ENCODE data around the gene USP30. TPM values are rescaled to one million over a fixed set of nuclear protein-coding genes. Genes with fewer than 3 reads are reported as not detected.
A peak's percentile ranks its signal among the peaks of the same experiment; 100 is the strongest.

USP30 gene
- total and polyA plus RNA-seq, 9 of the 15 experiments (the other 6 are each of a cell fraction or from before 2014, with no cell fraction given) = 1.4 to 15.2 (median 7.0) TPM

DNA sequence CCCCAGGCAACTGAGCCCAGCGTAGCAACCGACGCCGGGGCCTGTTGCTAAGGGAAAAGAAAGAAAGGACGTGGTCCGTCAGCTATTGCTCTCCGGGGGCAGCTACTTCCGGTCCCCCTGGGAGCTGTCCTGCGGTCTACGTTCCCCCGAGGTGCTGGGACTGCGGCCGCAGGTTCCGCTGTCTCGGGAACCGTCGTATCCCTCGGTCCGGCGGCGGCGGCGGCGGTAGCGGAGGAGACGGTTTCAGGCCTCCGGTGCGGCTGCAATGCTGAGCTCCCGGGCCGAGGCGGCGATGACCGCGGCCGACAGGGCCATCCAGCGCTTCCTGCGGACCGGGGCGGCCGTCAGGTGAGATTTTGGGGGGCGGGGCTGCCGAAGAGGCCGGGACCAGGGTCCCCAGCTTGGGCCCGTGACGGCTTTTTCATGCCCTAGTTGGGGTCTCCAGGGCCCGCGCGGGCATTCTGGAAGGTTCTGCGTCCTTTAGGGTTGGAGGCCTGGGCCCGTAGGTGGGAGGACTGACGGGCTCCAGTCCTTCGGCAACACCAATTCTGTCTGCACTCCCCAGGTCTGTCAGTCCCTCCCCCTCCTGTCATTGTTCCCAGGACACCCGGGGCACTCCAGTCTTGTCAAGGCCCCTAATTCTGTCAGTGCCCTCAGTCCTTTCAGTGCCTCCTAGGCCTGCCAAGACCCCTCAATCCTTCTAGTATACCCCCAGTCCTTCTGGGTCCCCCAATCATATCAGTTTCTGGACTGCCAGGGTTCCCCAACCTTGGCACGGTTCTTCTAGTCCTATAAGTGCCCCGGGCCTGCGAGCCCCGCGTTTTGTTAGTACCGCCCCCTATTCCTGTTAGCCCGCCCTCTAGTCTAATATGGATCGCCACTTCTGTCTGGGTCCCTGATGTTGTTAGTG, at the start of gene USP30 (continued):
- TF ChIP-seq KLF6 (CRISPR knock-in tag; IDR thresholded peaks at IDR 0.05; ENCODE audit: borderline replicate concordance) (0 out of 2 replicates have a peak, but pooled peaks have one; percentile 42), EP300 (IDR thresholded peaks at IDR 0.05; ENCODE audit: low read length) (peak; percentile 14; the same call in 1 of the 2 replicates), COPS2 (conservative IDR thresholded peaks at IDR 0.05) (no peak), RCOR1 (IDR thresholded peaks at IDR 0.05; ENCODE audit: borderline replicate concordance in 1 of 2, low read depth in 2 of 2, low read length in 2 of 2) (peak in 1 of 2 experiments; percentile 68; a peak in 2 of 4 replicates), NCOA6 (IDR thresholded peaks at IDR 0.05) (no peak), MTA1 (IDR thresholded peaks at IDR 0.05; ENCODE audit: borderline replicate concordance) (no peak)
- TF ChIP-seq, protein P1, sequence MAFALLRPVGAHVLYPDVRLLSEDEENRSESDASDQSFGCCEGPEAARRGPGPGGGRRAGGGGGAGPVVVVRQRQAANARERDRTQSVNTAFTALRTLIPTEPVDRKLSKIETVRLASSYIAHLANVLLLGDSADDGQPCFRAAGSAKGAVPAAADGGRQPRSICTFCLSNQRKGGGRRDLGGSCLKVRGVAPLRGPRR (CRISPR knock-in tag; IDR thresholded peaks at IDR 0.05) = no peak
- TF ChIP-seq, protein P2, sequence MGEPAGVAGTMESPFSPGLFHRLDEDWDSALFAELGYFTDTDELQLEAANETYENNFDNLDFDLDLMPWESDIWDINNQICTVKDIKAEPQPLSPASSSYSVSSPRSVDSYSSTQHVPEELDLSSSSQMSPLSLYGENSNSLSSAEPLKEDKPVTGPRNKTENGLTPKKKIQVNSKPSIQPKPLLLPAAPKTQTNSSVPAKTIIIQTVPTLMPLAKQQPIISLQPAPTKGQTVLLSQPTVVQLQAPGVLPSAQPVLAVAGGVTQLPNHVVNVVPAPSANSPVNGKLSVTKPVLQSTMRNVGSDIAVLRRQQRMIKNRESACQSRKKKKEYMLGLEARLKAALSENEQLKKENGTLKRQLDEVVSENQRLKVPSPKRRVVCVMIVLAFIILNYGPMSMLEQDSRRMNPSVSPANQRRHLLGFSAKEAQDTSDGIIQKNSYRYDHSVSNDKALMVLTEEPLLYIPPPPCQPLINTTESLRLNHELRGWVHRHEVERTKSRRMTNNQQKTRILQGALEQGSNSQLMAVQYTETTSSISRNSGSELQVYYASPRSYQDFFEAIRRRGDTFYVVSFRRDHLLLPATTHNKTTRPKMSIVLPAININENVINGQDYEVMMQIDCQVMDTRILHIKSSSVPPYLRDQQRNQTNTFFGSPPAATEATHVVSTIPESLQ (CRISPR knock-in tag; IDR thresholded peaks at IDR 0.05) = no peak
- TF ChIP-seq, protein P3, sequence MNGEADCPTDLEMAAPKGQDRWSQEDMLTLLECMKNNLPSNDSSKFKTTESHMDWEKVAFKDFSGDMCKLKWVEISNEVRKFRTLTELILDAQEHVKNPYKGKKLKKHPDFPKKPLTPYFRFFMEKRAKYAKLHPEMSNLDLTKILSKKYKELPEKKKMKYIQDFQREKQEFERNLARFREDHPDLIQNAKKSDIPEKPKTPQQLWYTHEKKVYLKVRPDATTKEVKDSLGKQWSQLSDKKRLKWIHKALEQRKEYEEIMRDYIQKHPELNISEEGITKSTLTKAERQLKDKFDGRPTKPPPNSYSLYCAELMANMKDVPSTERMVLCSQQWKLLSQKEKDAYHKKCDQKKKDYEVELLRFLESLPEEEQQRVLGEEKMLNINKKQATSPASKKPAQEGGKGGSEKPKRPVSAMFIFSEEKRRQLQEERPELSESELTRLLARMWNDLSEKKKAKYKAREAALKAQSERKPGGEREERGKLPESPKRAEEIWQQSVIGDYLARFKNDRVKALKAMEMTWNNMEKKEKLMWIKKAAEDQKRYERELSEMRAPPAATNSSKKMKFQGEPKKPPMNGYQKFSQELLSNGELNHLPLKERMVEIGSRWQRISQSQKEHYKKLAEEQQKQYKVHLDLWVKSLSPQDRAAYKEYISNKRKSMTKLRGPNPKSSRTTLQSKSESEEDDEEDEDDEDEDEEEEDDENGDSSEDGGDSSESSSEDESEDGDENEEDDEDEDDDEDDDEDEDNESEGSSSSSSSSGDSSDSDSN (IDR thresholded peaks at IDR 0.05; ENCODE audit: borderline replicate concordance in 1 of 2, low read depth in 2 of 2, low read length in 2 of 2) = peak; percentile 78 to 94; a peak in 3 of 4 replicates
- TF ChIP-seq, protein P4, sequence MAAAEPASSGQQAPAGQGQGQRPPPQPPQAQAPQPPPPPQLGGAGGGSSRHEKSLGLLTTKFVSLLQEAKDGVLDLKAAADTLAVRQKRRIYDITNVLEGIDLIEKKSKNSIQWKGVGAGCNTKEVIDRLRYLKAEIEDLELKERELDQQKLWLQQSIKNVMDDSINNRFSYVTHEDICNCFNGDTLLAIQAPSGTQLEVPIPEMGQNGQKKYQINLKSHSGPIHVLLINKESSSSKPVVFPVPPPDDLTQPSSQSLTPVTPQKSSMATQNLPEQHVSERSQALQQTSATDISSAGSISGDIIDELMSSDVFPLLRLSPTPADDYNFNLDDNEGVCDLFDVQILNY (CRISPR knock-in tag; IDR thresholded peaks at IDR 0.05) = peak; percentile 61; the same call in 1 of the 2 replicates
- TF ChIP-seq, protein P5, sequence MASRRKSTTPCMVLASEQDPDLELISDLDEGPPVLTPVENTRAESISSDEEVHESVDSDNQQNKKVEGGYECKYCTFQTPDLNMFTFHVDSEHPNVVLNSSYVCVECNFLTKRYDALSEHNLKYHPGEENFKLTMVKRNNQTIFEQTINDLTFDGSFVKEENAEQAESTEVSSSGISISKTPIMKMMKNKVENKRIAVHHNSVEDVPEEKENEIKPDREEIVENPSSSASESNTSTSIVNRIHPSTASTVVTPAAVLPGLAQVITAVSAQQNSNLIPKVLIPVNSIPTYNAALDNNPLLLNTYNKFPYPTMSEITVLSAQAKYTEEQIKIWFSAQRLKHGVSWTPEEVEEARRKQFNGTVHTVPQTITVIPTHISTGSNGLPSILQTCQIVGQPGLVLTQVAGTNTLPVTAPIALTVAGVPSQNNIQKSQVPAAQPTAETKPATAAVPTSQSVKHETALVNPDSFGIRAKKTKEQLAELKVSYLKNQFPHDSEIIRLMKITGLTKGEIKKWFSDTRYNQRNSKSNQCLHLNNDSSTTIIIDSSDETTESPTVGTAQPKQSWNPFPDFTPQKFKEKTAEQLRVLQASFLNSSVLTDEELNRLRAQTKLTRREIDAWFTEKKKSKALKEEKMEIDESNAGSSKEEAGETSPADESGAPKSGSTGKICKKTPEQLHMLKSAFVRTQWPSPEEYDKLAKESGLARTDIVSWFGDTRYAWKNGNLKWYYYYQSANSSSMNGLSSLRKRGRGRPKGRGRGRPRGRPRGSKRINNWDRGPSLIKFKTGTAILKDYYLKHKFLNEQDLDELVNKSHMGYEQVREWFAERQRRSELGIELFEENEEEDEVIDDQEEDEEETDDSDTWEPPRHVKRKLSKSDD (conservative IDR thresholded peaks at IDR 0.05; ENCODE audit: low read length) = 0 out of 2 replicates have a peak, but pooled peaks have one; percentile 53

Data from K562 (cell line).